ENCODE measurements around the gene KCNH2.

KCNH2 gene

DNA sequence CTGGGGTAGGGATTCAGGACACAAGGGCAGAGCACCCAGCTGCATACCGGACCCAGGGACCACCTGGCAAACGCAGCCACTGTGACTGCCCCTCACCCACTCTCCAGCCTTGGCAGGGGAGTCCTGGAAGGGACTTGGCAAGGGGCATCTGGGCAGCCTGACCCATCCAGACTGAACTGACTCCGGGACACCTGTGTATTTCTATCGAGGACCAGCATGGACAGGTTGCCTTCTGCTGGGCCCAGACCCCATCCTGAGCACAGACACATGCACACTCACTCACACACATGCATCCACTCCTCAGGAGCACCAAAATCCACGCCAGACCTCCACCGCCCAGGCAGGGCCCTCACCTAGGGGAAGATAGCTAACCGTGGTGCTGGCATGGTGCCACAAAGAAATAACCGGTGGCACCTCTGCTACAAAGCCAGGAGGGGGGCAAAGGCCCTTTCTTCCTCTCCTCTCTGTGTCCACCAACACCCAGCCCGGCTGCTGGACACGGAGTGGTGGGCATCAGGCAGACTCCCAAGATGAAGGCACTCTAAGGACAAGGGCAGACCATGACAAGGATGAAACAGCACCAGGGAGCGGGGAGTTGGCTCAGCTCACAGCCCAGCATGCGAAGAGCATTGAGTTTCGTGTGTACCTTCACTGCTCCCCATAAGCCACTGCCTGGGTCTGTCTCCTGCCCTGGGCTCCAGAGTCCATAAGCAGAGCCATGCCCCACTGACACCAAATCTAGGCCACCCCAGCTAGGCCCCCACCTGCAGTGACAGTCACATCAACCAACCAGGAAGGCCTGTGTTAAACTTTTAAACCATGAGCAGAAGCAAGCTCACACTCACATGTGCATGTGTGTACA, 35.3 kb downstream of the KCNH2 start:
- ChIA-PET POLR2A (no interaction called here), CTCF (interaction anchor here (1.2 to 1.4 kb wide), 2 partner anchors 11 to 20 kb away, joined by 3 read pairs; no protein-coding TSS in a partner anchor)
- no peak for DNase-seq (ENCODE audit: extremely low spot score)
- TF ChIP-seq CTCF (IDR thresholded peaks at IDR 0.05; ENCODE audit: control extremely low read depth, extremely low read depth, low read depth, missing control alignments): no peak

- TF ChIP-seq CTCF (IDR thresholded peaks at IDR 0.05; ENCODE audit: control extremely low read depth, extremely low read depth, low read depth, missing control alignments): no peak
- peak; percentile 15 for DNase-seq (ENCODE audit: extremely low spot score)
These were observed 36.0 kb downstream of the KCNH2 start for GRCh38 chr7:150942001-150942590.

GRCh38 chr7:150941351-150942000, 36.6 kb downstream of the KCNH2 start:
- POLR2A ChIA-PET: no interaction called here
- no peak for TF ChIP-seq CTCF (IDR thresholded peaks at IDR 0.05; ENCODE audit: control extremely low read depth, extremely low read depth, low read depth, missing control alignments)
- CTCF ChIA-PET: no interaction called here
- DNase-seq (ENCODE audit: extremely low spot score): no peak

More at GRCh38 chr7:150942001-150942590, 36.0 kb downstream of the KCNH2 start:
- ChIA-PET POLR2A (no interaction called here), CTCF (interaction anchor here (1.2 kb wide), 1 partner anchor 12 kb away, joined by 3 read pairs; no protein-coding TSS in a partner anchor)

DNA sequence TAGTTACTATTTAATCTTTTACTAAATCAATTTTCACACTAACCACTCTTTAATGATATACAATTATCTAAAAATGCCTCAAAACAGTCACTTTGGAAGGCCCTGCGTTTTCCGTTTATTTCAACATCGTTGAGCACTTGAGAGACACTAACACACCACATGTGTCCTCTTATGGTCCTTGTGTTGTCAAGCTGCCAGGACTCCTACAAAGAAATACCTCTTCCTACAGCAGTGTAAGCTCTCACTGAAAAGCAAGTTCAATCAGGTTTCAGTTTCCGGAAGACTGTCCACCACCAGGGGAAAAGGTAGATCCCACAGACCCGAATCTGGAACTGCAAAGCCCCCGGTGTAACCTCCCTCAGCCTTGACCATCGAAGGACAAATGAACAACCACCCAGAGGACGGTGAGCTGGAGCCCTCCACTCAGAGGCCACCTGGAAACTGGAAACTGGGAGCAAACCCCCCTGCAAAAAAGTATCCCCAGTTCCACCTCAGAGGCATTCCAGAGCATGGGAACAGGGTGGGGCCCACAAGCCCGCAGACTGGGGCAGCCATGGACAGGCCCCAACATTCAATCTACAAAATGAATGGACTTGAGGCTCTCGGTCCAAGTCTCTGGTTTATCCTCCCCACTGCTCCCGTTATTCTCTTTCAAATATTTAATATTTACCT, 37.6 kb downstream of the KCNH2 start:
- TF ChIP-seq CTCF (IDR thresholded peaks at IDR 0.05; ENCODE audit: control extremely low read depth, extremely low read depth, low read depth, missing control alignments): no peak
- DNase-seq (ENCODE audit: extremely low spot score): no peak
- POLR2A ChIA-PET: no interaction called here
- CTCF ChIA-PET: no interaction called here

DNA sequence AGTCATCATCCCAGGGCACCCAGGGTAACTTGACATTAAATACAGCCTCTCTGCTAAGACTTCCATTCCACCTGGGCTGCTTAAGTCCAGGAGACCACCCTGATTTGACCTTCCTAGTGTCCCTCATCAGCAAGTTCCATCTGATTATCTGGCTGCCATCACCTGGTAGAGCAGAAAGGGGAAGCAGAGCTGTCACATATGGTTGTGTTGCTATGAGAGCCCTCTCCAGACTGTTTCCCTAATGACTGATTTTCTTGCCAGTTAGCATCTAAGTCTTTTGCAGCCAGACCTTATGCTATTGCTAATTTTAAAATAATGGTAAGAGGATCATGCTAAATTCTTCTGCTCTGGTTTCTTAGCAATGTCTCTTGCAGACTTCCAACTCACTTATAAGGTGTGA, 38.7 kb downstream of the KCNH2 start:
- TF ChIP-seq CTCF (IDR thresholded peaks at IDR 0.05; ENCODE audit: control extremely low read depth, extremely low read depth, low read depth, missing control alignments): no peak
- ChIA-PET CTCF (no interaction called here), POLR2A (no interaction called here)
- peak; percentile 6 for DNase-seq (ENCODE audit: extremely low spot score)

- DNase-seq (ENCODE audit: extremely low spot score): no peak
- POLR2A ChIA-PET: no interaction called here
- TF ChIP-seq CTCF (IDR thresholded peaks at IDR 0.05; ENCODE audit: control extremely low read depth, extremely low read depth, low read depth, missing control alignments): no peak
- CTCF ChIA-PET: interaction anchor here (0.9 kb wide), 1 partner anchor 173 kb away, joined by 3 read pairs; no protein-coding TSS in a partner anchor
These were observed 39.1 kb downstream of the KCNH2 start for GRCh38 chr7:150939052-150939451.

Data from GM10248 (cell line).